NOMO-1 treated with DMSO at 0.1 percent for 48 hours (cell line): ENCODE results near the gene ARMC7.
"Not testable (repeated sequence)": the region's sequence is repeated elsewhere in the genome, so short reads cannot be mapped to it uniquely, and the experiment has no call there.

ENCODE experiments used
- DNase-seq: peaks from one replicate; lab custom pipeline; 2025; ENCODE audit not compliant: unreplicated experiment; lab: John Stamatoyannopoulos, UW

The ARMC7 gene

GRCh38 chr17:75152523-75152921, 42.8 kb downstream of the ARMC7 start:
- no peak for DNase-seq

- DNase-seq, result peak; percentile 61
Measured at GRCh38 chr17:75152922-75153779, 43.4 kb downstream of the ARMC7 start.

GRCh38 chr17:75153780-75154194, 44.0 kb downstream of the ARMC7 start:
- no peak for DNase-seq

GRCh38 chr17:75154195-75155106, 44.7 kb downstream of the ARMC7 start, which contains the start of gene JPT1:
TSS of gene JPT1 (minus strand) at chr17:75154512. CDS start at chr17:75154397, 115 bp downstream.
- peak; percentile 97 for DNase-seq

- no peak for DNase-seq
Measured at GRCh38 chr17:75155191-75155601, 45.4 kb downstream of the ARMC7 start.

- DNase-seq, result not testable (repeated sequence)
Measured at GRCh38 chr17:75158480-75158879, 48.7 kb downstream of the ARMC7 start.

- no peak for DNase-seq
Measured at GRCh38 chr17:75159196-75160031, 49.6 kb downstream of the ARMC7 start.

- DNase-seq, result no peak
Measured at GRCh38 chr17:75160211-75160610, 50.4 kb downstream of the ARMC7 start.

- no peak for DNase-seq
Measured at GRCh38 chr17:75163074-75163473, 53.3 kb downstream of the ARMC7 start.

- not testable (repeated sequence) for DNase-seq
Measured at GRCh38 chr17:75164606-75165005, 54.8 kb downstream of the ARMC7 start.

GRCh38 chr17:75168998-75169397, 59.2 kb downstream of the ARMC7 start:
- DNase-seq, result no peak

- no peak for DNase-seq
Measured at GRCh38 chr17:75173526-75173925, 63.8 kb downstream of the ARMC7 start.

- no peak for DNase-seq
Measured at GRCh38 chr17:75174996-75175395, 65.2 kb downstream of the ARMC7 start.

- no peak for DNase-seq
Measured at GRCh38 chr17:75176625-75177024, 66.9 kb downstream of the ARMC7 start.

- DNase-seq, result no peak
Measured at GRCh38 chr17:75178453-75178852, 68.7 kb downstream of the ARMC7 start.
